ENCODE data around the gene EPS8.

- TF ChIP-seq CTCF (IDR thresholded peaks at IDR 0.05): no peak
- TF ChIP-seq POLR2A (IDR thresholded peaks at IDR 0.05): no peak
Measured at GRCh38 chr12:15698377-15698871, 90.8 kb downstream of the EPS8 start.
